HG02852 (cell line): ENCODE results near the gene AGAP1.
A peak's percentile ranks its signal among the peaks of the same experiment; 100 is the strongest.

Experiments used
- ATAC-seq: cut with Tn5 transposase; IDR thresholded peaks from one replicate; pipeline ENCODE4 v1.9.1; 2021; ENCODE audit warnings: mild to moderate bottlenecking, moderate library complexity; ENCODE audit not compliant: unreplicated experiment

The AGAP1 gene

DNA sequence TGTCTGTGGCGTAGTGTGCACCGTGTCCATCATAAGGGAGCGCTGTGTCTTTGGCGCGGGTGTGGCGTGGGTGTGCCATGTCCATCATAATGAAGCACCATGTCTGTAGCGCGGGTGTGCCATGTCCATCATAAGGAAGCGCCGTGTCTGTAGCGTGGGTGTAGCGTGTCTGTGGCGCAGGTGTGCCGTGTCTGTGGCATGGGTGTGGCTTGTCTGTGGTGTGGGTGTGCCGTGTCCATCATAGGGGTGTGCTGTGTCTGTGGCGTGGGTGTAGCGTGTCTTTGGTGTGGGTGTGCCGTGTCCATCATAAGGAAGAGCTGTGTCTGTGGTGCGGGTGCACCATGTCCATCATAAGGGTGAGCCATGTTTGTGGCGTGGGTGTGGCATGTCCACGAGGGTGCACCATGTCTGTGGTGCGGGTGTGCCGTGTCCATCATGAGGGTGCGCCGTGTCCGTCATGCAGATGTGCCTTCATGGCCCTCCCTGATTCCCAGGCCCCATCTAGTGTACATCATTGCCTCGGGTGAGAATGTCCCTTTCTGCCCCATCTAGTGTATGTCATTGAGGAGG is 399.4 kb downstream of the AGAP1 start:
- no peak for ATAC-seq

DNA sequence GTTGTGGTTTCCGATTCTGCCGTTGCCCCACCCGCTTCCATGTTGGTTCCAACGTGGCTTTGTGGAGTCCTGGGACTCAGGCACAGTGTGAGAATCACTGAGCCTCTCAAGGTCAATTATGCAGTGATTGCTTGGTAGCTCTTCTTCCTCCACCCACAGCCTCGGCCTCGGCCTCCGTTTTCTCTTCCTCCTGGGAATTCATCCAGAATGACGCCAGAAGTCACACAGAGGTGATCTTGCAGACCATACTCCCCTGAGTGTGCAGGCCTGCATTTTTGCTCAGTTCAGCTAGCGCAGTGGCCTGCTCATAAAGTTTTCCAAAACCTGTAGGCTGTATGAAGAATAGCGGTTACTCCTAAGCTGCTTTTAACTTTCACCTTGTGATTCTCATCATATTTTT is 401.0 kb downstream of the AGAP1 start:
- ATAC-seq, result no peak

DNA sequence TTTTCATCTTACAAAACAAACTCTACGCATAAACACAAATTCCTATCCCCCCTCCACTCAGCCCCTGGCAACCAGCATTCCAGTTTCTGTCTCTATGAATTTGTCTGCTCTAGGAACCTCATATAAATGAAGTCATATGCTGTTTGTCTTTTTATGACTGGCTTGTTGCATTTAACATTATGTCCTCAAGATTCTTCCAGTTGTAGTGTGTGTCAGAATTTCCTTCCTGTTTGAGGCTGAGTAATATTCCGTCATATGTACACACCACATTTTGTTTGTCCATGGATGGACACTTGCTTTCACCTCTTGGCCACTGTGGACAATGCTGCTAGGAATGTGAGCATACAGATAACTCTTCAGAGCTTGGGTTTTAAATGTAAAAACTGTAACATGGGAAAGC is 402.2 kb downstream of the AGAP1 start:
- ATAC-seq, result no peak

DNA sequence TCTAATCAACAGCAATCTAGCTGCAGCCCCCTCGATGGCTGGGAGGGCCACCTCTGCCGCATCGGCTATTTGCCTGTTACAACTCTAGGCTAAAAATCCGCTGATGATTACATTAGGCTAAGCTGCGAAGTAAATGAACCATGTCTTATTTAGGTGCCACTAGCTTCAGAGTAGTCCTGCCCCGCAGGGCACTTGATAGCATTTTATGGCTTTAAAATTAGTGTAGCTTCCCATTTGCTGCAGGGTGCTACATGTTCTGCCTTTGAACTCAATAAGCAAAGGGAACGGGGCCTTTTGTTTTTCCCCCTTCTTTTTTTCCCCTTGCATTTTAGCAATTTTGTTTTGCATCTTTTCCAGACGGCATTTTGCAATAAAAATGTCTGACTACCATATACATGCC is 404.1 kb downstream of the AGAP1 start:
- no peak for ATAC-seq

DNA sequence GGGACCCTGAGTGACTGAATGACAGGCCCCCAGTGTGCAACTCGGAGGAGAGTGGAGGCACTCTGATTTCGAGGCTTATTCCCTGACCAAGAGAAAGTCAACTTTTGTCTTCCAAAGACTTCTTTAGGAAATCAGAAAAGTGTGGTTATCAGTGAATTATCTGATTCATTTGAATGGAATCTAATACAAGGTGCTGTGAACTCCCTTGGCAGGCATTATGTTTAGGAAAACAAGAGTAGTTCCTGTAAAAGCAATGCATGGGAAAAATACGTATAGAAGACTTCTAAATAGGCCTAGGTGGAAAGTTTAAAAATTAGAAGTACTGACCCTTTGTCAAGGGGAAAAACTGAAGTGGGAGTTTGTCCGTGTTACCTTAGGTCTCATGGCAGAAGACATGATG is 404.9 kb downstream of the AGAP1 start:
- ATAC-seq, result no peak

DNA sequence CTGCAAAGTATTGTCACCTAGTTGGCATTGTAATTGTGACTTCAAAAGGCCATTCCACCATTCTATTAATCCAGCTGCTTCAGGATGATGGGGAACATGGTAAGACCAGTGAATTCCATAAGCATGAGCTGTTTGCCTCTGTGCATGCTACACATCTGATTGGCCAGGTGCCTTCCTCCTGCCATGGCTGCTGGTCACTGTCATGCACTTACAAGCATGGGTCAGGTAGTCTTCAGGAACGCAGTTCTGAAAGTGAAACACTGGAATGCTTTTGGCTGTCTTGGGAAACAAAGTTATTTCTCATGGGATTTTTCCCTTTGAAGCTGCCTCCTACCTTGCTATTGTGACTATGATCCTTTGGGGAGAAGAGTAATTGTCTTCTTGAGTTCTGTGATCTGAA is 406.8 kb downstream of the AGAP1 start:
- ATAC-seq, result no peak

DNA sequence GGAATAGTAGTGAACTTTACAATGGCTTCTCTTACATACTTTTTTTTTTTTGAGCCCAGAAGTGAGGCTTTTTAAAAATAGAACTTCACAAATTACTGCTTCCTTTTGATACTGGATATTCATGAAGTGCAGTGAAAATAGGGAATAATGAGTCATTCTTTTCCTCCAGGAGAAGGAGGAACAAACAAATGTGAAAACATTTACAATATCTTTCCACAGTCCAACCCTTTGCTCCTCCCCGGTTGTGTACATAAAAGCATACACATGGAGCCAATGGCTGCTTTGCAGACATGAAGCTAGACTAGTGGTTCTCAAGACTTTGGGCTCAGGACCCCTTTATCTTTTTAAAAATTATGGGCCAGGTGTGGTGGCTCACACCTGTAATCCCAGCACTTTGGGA is 407.4 kb downstream of the AGAP1 start:
- no peak for ATAC-seq

DNA sequence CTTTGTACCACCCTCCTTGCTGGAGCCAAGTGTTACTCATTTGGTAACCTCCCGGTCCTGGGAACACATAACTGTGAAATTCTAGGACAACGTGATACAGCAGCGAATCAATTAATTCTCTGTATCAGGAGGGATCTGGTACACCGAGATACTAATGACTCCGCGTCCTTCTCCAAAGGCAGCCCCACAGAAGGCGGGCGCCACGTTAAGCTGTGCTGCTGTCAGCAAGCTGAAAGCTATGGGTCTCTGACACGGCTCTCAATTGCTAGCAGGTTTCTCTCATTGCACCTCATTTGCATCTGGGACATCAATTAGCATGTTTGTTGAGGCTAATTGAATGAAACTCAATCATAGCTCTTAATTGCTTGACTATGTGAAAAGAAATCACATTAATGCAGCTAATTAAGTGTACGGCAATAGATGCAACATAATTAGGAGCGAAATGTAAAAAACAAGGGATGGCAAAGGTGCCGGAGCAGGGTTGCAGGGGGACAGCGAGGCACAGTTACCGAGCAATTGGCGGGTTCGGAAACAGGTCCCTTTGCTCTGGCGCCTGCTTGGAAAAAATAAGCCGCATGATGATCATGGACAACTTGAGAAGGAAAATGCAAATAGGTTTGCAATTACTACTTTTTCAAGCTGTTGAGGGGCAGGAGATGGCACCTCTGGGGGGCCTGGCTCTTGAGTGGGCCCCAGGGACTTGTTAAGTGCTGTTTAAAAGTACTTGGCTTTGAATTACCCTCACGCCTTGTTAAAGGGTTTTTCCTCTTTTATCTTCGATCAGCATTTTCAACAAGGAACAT is 410.1 kb downstream of the AGAP1 start:
- ATAC-seq, result no peak

DNA sequence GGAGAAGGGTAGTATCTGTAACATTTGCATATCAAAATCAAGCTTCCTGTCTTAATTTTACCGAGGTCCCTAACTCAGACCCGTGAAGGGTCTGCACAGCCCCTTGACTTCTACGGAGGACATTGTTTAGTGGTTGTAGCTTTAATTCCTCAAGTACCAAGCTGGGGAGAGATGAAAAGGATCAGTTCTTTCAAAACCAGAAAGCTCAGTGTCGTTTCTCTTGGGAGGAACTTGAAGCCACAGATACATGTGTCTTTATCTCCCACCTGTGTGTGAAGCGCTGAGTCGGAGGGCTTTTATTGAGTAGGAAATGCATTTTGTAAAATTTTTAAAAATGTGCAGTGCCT is 410.7 kb downstream of the AGAP1 start:
- no peak for ATAC-seq

DNA sequence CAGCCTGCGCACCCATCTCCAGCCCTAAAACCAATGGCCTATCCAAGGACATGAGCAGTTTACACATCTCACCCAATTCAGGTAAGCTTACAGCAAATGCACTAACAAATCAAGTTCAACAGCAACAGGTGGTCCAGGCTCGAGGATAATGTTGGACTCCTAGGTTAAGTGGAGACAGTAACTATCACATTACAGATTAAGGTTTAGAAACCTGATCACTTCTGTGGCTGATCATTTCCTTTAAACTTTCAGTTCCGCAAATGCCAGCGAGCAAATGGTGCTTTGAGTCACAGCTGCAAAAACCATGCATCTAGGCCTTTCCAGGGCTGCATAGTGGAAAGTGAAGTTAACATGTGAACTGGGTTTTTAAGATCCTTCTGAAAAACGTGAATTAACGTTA is 415.0 kb downstream of the AGAP1 start:
- ATAC-seq, result peak; percentile 95

DNA sequence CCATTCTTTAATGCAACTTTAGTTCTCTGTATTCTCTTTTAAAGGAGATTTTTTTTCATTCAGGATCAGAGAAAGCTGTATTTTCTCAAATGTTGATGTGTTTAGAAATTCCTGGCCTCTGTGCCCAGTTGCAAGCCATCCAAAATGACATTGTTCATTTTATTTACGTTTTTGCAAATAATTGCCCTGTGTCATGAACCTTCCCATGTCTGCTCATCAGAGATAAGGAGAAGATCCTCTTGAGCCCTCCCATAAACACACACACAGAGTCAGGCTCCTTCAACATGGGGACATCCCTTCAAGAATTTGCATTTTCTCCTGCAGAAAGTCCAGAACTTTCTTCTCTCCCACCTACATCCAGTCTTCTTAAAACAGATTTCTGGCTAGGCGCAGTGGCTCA is 415.5 kb downstream of the AGAP1 start:
- ATAC-seq, result no peak

DNA sequence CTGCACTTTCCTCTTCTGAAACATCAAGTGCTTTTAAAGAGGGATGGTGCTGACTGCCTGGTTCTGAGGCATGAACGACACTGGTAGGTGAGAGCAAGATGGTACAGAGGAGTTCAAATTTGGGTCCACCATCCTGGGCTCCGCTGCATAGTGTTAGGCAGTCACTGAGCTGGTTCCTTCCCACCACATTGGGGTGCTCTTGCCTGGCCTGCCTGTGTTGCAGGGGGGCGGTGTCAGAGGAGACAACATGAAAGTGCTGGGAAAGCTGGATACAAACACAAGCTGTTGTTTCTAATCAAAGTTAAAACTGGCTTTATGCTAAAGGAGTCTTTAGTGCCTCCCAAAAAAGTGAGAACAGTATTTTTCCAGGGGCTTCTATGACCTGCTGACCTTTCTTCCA is 416.2 kb downstream of the AGAP1 start:
- no peak for ATAC-seq

DNA sequence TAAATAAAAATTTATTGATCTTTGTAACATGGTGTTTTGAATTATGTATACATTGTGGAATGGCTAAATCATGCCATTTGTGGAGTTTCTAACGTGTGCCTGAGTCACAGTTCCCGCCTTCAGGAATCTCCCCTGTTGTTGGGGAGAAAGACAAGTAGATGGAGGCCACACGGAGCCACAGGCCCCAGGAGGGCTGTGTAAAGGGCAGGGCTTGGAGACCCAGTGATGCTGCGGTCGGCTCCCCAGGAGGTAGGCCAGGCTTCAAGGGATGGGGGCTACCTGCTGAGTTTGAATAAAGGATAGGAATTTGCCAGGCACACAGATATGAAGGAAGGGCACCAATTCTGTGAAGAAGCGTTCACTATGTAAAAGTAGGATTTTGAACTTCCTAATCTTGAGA is 417.3 kb downstream of the AGAP1 start:
- ATAC-seq, result no peak

DNA sequence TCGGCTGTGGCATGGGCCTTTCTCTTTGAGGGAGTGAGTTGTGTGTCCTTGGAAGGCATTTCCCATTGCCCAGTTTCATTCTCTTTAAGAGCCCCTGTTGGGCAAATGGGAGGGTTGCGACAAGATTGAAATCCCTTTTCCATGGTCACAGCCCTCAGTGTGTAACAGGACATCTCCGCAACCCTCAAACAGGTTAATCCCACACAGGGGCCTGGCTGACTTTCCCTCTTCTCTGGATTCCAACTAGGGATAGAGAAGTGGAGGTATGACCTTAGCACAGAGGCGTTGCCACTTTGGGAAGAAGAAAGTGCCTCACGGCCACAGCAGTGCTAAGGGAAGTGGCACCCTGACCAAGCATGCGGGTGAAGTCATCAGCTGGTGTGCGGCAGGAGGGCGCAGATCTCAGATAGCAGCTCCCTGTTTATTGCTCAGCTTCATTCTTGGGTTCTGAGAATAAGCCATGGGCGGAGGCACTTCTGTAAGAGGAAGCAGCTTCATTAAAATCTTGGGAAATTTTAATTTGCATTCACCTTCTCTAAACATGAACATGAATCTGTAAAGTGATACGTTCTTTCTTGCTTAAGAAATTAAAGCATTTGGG is 417.9 kb downstream of the AGAP1 start:
- ATAC-seq, result no peak

DNA sequence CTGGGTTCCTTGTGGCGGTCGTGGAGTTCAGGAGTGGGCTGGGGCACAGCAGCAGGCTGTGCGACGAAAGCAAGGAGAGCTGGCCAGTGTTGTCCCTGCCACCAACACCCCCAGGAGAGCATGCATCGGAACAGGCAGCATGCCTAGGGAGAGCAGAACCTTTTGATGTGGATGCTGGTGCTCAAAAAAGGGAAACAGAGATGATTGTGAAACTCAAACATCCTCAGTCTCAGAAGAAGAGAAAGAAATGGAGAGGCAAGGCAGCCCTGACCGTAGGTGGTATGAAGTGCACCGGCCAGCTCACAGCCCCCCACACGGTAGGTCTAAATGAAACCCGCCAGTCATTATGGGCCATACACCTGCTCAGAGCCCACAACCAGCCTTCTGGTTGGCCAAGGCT is 420.9 kb downstream of the AGAP1 start:
- ATAC-seq, result no peak

DNA sequence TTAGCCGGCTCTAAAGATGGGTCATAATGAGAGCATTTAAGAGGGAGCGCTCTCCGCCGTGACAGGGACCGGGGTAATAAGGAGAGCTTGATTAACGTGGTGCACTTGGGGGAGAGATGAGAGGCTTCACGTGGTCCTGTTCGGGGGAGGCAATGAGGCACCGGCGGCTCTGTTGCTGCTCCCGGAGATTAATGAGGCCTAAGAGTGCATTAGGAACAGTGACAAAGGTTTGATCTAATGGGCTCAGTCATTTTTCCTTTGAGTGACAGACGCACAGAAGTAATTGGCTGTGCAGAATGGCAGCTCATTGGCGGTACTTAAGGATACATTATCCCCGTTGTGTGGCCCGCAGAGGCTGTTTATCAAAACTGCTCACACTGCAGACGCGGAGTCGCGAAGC is 423.7 kb downstream of the AGAP1 start:
- ATAC-seq, result no peak

DNA sequence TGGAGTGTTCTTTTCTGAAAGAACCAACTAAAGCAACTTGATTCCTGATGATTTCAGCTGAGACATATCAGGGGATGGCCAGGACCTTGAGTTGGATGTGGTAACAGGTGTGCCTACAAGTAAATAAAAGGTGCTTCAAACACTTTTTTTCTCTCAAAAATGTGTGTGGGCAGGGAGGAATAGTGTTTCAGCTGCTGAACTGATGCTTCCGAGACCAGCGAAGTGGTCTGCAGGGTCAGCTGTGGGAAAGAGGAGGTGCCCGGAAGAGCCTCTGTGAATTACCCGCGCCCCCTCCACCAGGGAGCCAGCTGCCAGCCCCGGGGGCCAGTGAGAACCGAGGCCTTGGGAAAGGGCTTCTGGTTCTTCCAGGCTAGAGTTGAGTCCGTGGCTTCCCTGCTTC is 425.0 kb downstream of the AGAP1 start:
- ATAC-seq, result no peak

DNA sequence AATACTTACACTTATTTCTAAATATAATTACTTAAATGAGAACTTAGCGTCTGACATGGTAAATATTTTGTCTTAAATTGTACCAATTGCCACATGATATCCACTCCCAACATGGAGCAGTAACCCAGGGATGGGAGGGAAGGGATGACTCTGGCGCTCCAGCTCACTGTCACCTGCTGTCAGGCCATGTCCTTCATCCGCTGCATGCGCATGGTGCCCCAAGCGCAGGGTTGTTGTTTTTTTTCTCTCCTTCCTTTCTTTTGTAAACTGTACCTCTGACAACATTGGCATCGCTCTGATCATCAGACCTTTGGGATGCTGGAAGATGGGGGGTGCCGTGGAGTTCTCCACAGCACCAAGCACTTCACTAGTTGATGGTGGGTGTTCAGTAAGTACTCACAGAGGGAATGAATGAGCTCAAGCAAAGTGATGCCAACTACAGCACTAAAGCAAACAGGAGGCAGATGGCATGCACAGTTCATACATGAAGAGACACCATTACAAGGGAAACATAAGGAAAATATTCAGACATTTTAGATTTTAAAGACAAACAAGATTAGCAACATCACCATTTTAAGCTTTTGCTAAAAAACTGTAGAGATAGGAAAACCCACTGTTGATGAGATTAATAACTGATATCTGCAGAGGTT is 426.5 kb downstream of the AGAP1 start:
- no peak for ATAC-seq

DNA sequence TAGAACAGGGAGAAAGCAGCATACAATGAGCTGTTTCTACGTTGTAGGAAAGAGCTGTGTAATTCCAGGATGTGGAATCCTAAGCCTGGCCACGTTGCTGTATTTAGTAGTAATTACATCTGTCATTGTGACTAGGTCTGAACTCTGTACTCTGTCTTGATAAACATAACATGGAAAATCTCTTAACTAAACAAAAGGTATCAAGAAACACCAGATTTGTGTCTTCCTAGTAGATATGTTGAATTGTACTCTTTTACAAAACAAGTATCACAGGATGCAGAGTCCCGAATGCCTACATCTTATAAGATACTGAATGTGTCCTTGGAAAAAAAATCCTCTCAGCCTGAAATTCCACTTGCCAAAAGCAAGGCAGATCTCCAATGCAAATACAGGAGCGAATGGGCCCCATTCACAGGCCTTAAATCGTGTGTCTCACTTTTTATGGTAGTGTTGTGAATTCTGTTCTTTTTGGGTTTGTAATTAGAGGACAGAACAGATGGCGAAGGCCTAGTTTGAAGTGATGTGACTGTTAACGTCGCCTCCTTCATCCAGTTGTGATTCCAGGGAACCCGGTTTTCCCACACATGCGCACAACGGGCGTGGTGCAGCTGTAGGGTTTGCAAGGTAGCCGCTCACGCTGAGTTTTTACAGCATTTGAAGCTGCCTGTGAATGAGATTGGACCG is 427.8 kb downstream of the AGAP1 start:
- no peak for ATAC-seq

DNA sequence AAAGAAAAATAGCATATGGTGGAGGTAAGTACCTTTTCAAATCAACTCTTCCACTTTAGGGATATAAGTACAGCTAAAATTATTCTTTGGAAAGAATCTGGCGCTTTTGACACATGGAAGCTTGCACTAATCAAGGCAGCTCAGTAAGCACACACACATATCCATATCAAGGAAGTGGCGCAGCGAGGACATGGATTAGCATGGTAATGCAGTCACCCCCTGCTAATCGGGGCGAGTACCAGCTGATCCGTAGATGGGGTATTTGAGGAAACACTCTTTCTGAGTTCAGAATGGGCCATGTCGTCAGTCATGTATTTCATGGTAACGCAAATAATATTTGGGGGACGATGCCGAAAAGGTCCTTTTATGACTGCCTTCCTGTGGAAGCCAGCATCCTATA is 429.0 kb downstream of the AGAP1 start:
- ATAC-seq, result no peak

DNA sequence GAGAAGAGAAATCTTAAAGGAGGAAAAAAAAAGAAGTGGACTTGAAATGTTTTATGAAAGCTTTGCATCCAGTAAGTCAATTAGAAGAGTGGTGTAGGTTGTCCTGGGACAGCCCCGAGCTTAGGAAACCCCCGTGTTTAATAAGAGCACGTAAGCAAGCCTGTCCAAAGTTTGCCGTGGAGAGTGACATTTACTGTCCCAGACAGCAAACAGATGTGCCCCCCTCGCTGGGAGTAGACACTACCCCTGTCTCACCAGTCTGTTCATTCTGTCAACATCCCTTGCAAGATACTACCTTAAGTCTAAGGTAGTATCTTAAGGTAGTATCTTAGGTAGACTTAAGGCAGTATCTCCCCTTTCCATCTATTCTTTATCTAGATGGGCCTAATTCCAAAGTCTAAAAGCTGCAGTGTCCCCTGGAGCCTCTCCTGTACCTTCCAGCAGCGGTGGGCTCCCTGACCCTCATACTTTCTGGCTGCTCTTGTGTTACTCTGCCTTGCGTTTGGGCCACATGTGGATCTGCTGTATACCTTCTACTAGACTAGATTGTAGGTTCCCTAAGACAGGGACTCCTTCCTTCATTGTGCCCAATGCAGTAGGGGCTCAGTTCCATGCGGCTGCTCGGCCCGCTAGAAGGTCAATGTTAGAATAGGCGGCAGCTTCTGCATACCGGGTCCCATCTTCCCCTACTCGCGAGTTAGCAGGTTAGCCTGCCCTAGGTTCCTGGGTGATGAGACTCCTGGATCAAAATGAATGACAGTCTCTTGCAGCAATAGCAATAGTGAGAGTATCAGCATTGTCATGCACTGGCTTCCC is 430.2 kb downstream of the AGAP1 start:
- ATAC-seq, result no peak
